Muscle layer of duodenum (tissue), 2 donors: ENCODE measurements around the gene SUCLA2.

Experiments
- H3K27ac ChIP-seq: one replicate; pipeline ENCODE4 v1.7.0; 2013; ENCODE audit warnings: mild to moderate bottlenecking, low read length
- H3K27me3 ChIP-seq: one replicate; pipeline ENCODE4 v1.7.0; 2013; ENCODE audit warnings: low read depth, mild to moderate bottlenecking, control low read depth, low read length
- H3K36me3 ChIP-seq, 2 donors: one replicate each; pipeline ENCODE4 v1.7.0; 2013; ENCODE audit warnings: low read length in 2 of 2, control low read depth in 1 of 2, mild to moderate bottlenecking in 1 of 2; ENCODE audit not compliant: insufficient read depth in 2 of 2, control insufficient read depth in 1 of 2
- H3K4me1 ChIP-seq, 2 donors: one replicate each; pipeline ENCODE4 v1.7.0; 2013; ENCODE audit warnings: low read length in 2 of 2, mild to moderate bottlenecking in 2 of 2, control low read depth in 1 of 2, moderate library complexity in 1 of 2; ENCODE audit not compliant: insufficient read depth in 2 of 2, control insufficient read depth in 1 of 2
- H3K4me3 ChIP-seq, 2 donors: one replicate each; pipeline ENCODE4 v1.7.0; 2013; ENCODE audit warnings: low read length in 2 of 2, low read depth in 1 of 2, mild to moderate bottlenecking in 1 of 2
- H3K9me3 ChIP-seq, 2 donors: one replicate each; pipeline ENCODE4 v1.7.0; 2013; ENCODE audit warnings: low read length in 2 of 2, control low read depth in 1 of 2, mild to moderate bottlenecking in 1 of 2; ENCODE audit not compliant: control insufficient read depth in 1 of 2
- donor health status: healthy.

SUCLA2 gene

DNA sequence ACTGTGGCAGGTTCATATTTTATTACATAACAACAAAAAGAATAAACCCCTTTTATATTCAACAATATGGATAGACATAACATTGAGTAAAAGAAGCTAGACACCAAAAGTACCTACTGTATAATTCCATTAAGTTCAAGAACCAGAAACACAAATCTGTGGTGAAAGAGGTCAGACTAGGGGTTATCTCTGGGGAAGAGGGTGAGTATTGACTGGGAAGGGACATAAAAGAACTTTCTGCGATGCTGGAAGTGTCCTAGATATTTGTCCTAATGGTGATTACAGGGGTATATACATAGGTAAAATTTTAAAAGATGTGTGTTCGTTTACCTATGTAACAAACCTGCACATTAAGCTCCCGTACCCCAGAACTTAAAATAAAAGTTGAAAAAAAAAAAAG lies 103.0 kb downstream of the SUCLA2 start:
- H3K27me3 ChIP-seq: no peaks in the 10 kb centered on the region

GRCh38 chr13:47897411-47898050 lies 103.5 kb downstream of the SUCLA2 start:
- H3K36me3 ChIP-seq: no peaks in the 10 kb centered on the region
- no peak overlapping the region for H3K27ac ChIP-seq
- H3K4me1 ChIP-seq: no peaks in the 10 kb centered on the region
- H3K27me3 ChIP-seq: no peaks in the 10 kb centered on the region
- no peak overlapping the region for H3K4me3 ChIP-seq
- H3K9me3 ChIP-seq: no peaks in the 10 kb centered on the region

More for the DNA sequence above, 103.0 kb downstream of the SUCLA2 start:
- Histone ChIP-seq H3K36me3 (no peaks in the 10 kb centered on the region), H3K27ac (no peak overlapping the region), H3K4me1 (no peaks in the 10 kb centered on the region), H3K9me3 (no peaks in the 10 kb centered on the region), H3K4me3 (no peak overlapping the region)

DNA sequence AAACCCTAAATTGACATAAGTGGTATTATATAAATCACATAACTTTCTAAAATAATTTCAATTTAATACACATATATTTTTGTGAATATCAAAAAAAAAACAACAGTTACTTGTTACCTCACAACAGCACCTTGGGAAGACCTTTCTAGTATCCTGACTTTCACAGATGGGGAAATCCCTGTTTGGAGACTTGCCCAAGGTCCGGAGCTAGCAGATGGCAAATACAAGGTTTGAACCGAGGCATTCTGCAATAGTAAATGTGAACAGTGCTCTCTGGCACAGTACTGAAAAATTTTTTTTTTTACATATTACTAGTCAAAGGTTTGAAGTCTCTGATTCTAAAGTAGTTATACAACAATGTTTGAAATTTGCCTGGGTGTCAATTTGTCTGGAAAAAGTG lies 104.5 kb downstream of the SUCLA2 start:
- H3K27ac ChIP-seq: no peak overlapping the region
- no peaks in the 10 kb centered on the region for H3K9me3 ChIP-seq
- no peaks in the 10 kb centered on the region for H3K4me1 ChIP-seq
- H3K36me3 ChIP-seq: no peaks in the 10 kb centered on the region
- no peaks in the 10 kb centered on the region for H3K27me3 ChIP-seq
- H3K4me3 ChIP-seq: no peak overlapping the region

GRCh38 chr13:47896111-47896510 lies 105.0 kb downstream of the SUCLA2 start:
- H3K36me3 ChIP-seq: no peaks in the 10 kb centered on the region
- no peaks in the 10 kb centered on the region for H3K27me3 ChIP-seq
- no peak overlapping the region for H3K4me3 ChIP-seq
- no peak overlapping the region for H3K27ac ChIP-seq
- H3K9me3 ChIP-seq: no peaks in the 10 kb centered on the region
- no peaks in the 10 kb centered on the region for H3K4me1 ChIP-seq

DNA sequence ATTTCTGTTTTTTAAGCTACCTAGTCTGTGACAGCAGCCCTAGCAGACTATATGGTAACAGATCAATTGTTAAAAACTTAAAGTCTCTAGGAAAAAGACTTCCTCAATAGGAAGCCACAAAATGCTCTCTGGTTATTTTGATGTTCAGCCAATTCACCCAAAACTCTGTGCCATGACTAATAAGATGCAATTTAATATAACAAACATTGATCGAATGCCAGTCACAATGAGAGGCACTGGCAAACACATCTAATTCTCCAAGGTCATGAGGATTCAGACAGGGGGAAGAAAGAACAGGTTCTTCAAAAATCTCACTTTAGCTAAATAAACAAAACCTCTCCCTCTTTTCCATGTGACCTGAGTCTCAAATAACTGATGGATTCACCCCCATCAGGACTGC lies 107.5 kb downstream of the SUCLA2 start:
- Histone ChIP-seq H3K36me3 (no peaks in the 10 kb centered on the region), H3K27ac (no peak overlapping the region), H3K27me3 (no peaks in the 10 kb centered on the region), H3K9me3 (no peaks in the 10 kb centered on the region), H3K4me1 (no peaks in the 10 kb centered on the region), H3K4me3 (no peak overlapping the region)
